Activated T-cell treated with anti-CD3 and anti-CD28 coated beads, Interleukin-2, amount 50 U/mL, for 72 hours (primary cell): ENCODE data around the gene SLIT1. TPM values are rescaled to one million over a fixed set of nuclear protein-coding genes. Genes with fewer than 3 reads are reported as not detected.

Experiments
- ATAC-seq, 2 donors: fragments of 150-1000 bp; cut with Tn5 transposase; replicated peaks in 1 of 2; 2 replicates each; pipeline ENCODE4 v1.10.0; 2021; ENCODE audit warnings: moderate library complexity in 2 of 2, mild to moderate bottlenecking in 1 of 2
- DNase-seq, 2 donors: peaks; one replicate each; pipeline ENCODE4 v3.0.0; 2021 to 2022; ENCODE audit warnings: mixed read lengths in 1 of 2
- H3K27ac Mint-ChIP-seq: one replicate; pipeline ENCODE4 v1.8.0; 2022; ENCODE audit warnings: mild to moderate bottlenecking, moderate library complexity, mixed read lengths
- H3K27me3 Mint-ChIP-seq: one replicate; pipeline ENCODE4 v1.8.0; 2022; ENCODE audit warnings: low read depth, mixed read lengths
- H3K36me3 Mint-ChIP-seq, 2 donors: one replicate each; pipeline ENCODE4 v1.8.0; 2022; ENCODE audit warnings: mixed read lengths in 2 of 2, mild to moderate bottlenecking in 1 of 2; ENCODE audit not compliant: insufficient read depth in 2 of 2
- H3K4me1 Mint-ChIP-seq: one replicate; pipeline ENCODE4 v1.8.0; 2022; ENCODE audit warnings: low read depth, mixed read lengths
- H3K4me3 Mint-ChIP-seq, 2 donors: one replicate each; pipeline ENCODE4 v1.8.0; 2022; ENCODE audit warnings: mild to moderate bottlenecking in 2 of 2, mixed read lengths in 2 of 2, moderate library complexity in 2 of 2
- H3K9me3 Mint-ChIP-seq, 2 donors: one replicate each; pipeline ENCODE4 v1.8.0; 2022; ENCODE audit warnings: mixed read lengths in 2 of 2
- total RNA-seq, 2 donors: library from RNA; stranded (reverse); gene quantifications; one replicate each; pipeline ENCODE4 v1.2.3, GENCODE V29; 2022

Gene SLIT1
- total RNA-seq, 2 donors from 2014 or later, result 0.65 to 1.3 TPM

DNA sequence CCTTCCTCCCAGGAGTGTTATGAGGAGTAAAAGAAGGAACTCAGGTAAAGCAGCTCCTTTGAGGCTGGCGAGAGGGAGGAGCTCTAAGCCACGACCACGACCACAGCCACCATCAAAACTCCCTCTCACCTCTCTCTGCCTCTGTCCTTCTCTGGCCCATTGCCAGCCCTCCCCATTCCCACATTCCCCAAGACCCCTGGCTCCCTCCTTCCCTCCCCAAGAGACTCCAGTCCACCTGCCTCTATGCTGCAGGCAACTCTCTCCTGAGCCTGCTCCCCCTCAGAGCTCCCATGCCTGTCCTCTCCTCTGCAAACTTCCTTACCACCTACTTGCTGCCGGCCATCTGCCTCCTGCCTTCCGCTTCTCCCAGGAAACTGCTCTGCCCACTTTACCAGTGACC, 9.5 kb downstream of the SLIT1 start:
- no peak overlapping the region for H3K4me3 Mint-ChIP-seq

GRCh38 chr10:97175586-97175985, 10.2 kb downstream of the SLIT1 start:
- H3K4me3 Mint-ChIP-seq, result no peak overlapping the region
- ATAC-seq (no peak), DNase-seq (no peak)
- no peak overlapping the region for H3K27ac Mint-ChIP-seq
- H3K4me1 Mint-ChIP-seq, result no peaks in the 10 kb centered on the region
- H3K27me3 Mint-ChIP-seq, result peaks cover 21% of the 10 kb centered on the region
- no peaks in the 10 kb centered on the region for H3K9me3 Mint-ChIP-seq
- H3K36me3 Mint-ChIP-seq, result no peaks in the 10 kb centered on the region

More for the DNA sequence above, 9.5 kb downstream of the SLIT1 start:
- ATAC-seq (no peak), DNase-seq (no peak)
- no peaks in the 10 kb centered on the region for H3K36me3 Mint-ChIP-seq
- H3K4me1 Mint-ChIP-seq, result no peaks in the 10 kb centered on the region
- no peak overlapping the region for H3K27ac Mint-ChIP-seq
- H3K9me3 Mint-ChIP-seq, result no peaks in the 10 kb centered on the region
- peaks cover 19% of the 10 kb centered on the region for H3K27me3 Mint-ChIP-seq

- H3K27me3 Mint-ChIP-seq, result peaks cover 21% of the 10 kb centered on the region
- H3K4me3 Mint-ChIP-seq, result no peak overlapping the region
- ATAC-seq (peak in 1 of 2 donors; percentile 60), DNase-seq (no peak)
- H3K9me3 Mint-ChIP-seq, result no peaks in the 10 kb centered on the region
- H3K36me3 Mint-ChIP-seq, result no peaks in the 10 kb centered on the region
- no peak overlapping the region for H3K27ac Mint-ChIP-seq
- H3K4me1 Mint-ChIP-seq, result no peaks in the 10 kb centered on the region
Observed at GRCh38 chr10:97174941-97175340, 10.8 kb downstream of the SLIT1 start.

DNA sequence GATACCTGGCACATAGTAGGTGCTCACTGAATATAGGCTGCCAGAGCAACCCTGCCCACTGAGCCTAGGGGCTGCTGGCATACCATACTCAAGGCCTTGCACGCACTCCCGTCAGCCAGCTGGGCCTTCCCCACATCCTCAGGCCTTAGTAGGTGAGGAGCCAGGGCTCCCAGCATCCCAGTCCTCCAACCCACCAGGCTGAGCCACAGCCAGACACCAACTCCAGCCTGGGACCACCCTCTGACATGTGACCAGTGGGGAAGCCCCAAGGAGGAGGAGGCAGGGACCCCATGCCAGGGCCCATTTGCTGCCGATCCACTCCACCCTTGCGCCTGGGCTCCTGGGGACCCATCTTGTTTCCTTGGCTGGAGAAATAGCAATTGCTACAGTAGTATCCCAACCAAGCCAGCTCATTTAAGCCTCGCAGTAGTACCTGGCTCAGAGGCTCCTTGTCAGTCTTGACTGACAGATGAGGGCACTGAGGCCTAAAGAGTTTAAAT, 11.4 kb downstream of the SLIT1 start:
- DNase-seq, result no peak
- Mint-ChIP-seq H3K27me3 (peaks cover 24% of the 10 kb centered on the region), H3K4me1 (no peaks in the 10 kb centered on the region), H3K36me3 (no peaks in the 10 kb centered on the region), H3K27ac (no peak overlapping the region), H3K4me3 (no peak overlapping the region), H3K9me3 (no peaks in the 10 kb centered on the region)
- no peak for ATAC-seq

DNA sequence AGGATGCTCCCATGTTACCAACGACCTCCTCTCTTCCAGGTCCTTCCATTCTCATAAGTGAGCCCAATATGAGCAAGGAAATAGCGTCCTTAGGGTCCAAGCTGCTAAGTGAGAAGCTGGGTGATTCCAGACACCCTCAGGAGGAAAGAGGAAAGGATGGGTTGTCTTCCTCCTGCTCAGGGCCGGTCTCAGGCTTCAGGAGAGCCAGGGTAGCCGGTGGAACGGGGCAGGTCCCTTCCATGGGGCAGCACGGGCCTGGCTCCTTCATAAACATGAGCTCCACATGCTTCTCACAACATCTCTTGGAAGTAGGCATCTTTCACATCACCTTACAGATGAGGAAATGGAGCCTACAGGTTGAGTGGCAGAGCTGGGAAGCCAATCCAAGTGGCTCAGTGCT, 12.7 kb downstream of the SLIT1 start:
- Mint-ChIP-seq H3K4me3 (no peak overlapping the region), H3K9me3 (no peaks in the 10 kb centered on the region), H3K4me1 (no peaks in the 10 kb centered on the region), H3K36me3 (no peaks in the 10 kb centered on the region), H3K27me3 (peaks cover 30% of the 10 kb centered on the region), H3K27ac (no peak overlapping the region)
- ATAC-seq, result no peak
- DNase-seq, result no peak

GRCh38 chr10:97171001-97171400, 14.8 kb downstream of the SLIT1 start:
- H3K4me3 Mint-ChIP-seq, result no peak overlapping the region
- H3K9me3 Mint-ChIP-seq, result no peaks in the 10 kb centered on the region
- ATAC-seq (no peak), DNase-seq (no peak)
- no peaks in the 10 kb centered on the region for H3K4me1 Mint-ChIP-seq
- peaks cover 30% of the 10 kb centered on the region for H3K27me3 Mint-ChIP-seq
- H3K36me3 Mint-ChIP-seq, result no peaks in the 10 kb centered on the region
- no peak overlapping the region for H3K27ac Mint-ChIP-seq

GRCh38 chr10:97169911-97170693, 15.7 kb downstream of the SLIT1 start:
- no peak for ATAC-seq
- Mint-ChIP-seq H3K4me1 (no peaks in the 10 kb centered on the region), H3K9me3 (no peaks in the 10 kb centered on the region), H3K36me3 (no peaks in the 10 kb centered on the region), H3K27ac (no peak overlapping the region), H3K4me3 (no peak overlapping the region), H3K27me3 (peaks cover 30% of the 10 kb centered on the region)
- no peak for DNase-seq

DNA sequence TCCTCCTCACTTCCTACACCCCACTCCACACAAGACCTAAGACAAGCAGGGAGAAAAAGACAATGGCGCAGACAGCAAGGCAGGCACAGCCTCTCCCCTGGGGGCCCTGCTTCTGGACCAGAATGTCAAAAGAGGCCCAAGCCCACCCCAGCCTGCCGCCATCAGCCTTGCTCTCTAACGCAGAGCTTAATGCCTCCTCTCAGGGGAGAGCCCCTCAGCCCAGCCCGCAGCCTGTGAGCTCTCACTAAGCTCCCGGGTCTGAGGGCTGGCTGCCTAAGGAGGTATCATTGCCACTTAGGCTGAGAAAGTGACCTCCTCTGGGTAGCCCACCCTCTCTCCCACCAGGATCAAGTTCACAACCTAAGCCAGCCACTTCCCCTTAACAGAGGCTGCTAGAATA, 16.7 kb downstream of the SLIT1 start:
- Mint-ChIP-seq H3K4me1 (no peaks in the 10 kb centered on the region), H3K27me3 (peaks cover 30% of the 10 kb centered on the region), H3K36me3 (no peaks in the 10 kb centered on the region), H3K27ac (no peak overlapping the region), H3K9me3 (no peaks in the 10 kb centered on the region), H3K4me3 (no peak overlapping the region)
- DNase-seq, result no peak
- no peak for ATAC-seq

- Mint-ChIP-seq H3K27me3 (peaks cover 30% of the 10 kb centered on the region), H3K27ac (no peak overlapping the region), H3K4me3 (no peak overlapping the region), H3K9me3 (no peaks in the 10 kb centered on the region), H3K36me3 (no peaks in the 10 kb centered on the region), H3K4me1 (no peaks in the 10 kb centered on the region)
- ATAC-seq, result no peak
- DNase-seq, result no peak
Observed at GRCh38 chr10:97168645-97169044, 17.1 kb downstream of the SLIT1 start.

DNA sequence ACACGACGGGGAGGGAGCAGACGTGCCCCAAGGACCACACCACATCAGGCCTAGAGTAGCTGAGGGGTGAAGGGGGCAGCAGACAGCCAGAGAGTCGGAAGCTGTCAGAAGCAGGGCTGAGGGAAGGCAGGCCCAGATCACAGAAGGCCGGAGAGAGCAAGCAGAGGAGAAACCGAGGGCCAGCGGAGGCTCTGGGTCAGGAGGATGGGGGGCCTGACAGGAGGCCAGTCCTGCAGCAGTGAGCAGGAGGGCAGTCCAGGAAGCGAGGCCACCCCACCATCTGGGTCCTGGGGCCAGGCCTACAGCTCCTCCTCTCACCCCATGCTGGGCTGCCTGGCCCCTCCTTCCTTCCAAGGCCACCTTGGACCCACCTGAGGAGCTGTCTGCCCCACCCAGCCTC, 20.3 kb downstream of the SLIT1 start:
- Mint-ChIP-seq H3K36me3 (no peaks in the 10 kb centered on the region), H3K27ac (no peak overlapping the region)
- no peak for DNase-seq

GRCh38 chr10:97163781-97164501, 21.8 kb downstream of the SLIT1 start:
- Mint-ChIP-seq H3K36me3 (no peaks in the 10 kb centered on the region), H3K9me3 (no peaks in the 10 kb centered on the region), H3K27me3 (peaks cover 4% of the 10 kb centered on the region), H3K4me1 (no peaks in the 10 kb centered on the region), H3K27ac (no peak overlapping the region), H3K4me3 (no peak overlapping the region)
- no peak for ATAC-seq
- no peak for DNase-seq

More for the DNA sequence above, 20.3 kb downstream of the SLIT1 start:
- H3K4me1 Mint-ChIP-seq, result no peaks in the 10 kb centered on the region
- H3K4me3 Mint-ChIP-seq, result no peak overlapping the region
- H3K27me3 Mint-ChIP-seq, result peaks cover 15% of the 10 kb centered on the region
- no peak for ATAC-seq
- H3K9me3 Mint-ChIP-seq, result no peaks in the 10 kb centered on the region

DNA sequence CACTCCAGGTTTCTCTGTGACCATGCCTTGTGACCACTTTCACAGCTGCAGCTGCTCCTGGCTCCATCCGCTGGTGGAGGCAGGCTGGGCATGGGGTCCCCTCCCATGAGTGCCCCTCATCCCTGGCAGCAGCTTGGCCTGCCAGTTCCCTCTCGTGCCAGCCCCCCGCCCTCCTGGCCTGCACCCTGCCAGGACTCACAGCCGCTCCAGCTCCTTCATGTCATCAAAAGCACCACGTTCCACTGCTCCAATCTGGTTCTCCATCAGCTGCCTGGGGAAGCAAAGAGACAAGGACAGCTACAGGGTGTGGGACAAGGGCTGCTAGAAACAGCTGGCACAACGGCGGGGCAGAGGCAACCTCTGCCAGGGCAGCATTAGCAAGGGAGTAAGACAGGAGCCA, 22.6 kb downstream of the SLIT1 start:
- Mint-ChIP-seq H3K9me3 (no peaks in the 10 kb centered on the region), H3K27ac (no peak overlapping the region), H3K36me3 (no peaks in the 10 kb centered on the region), H3K4me1 (no peaks in the 10 kb centered on the region), H3K27me3 (no peaks in the 10 kb centered on the region), H3K4me3 (no peak overlapping the region)
- no peak for DNase-seq
- ATAC-seq, result no peak

- ATAC-seq (peak in 1 of 2 donors; percentile 18), DNase-seq (no peak)
- Mint-ChIP-seq H3K27me3 (no peaks in the 10 kb centered on the region), H3K27ac (no peak overlapping the region), H3K9me3 (no peaks in the 10 kb centered on the region), H3K4me1 (no peaks in the 10 kb centered on the region), H3K4me3 (no peak overlapping the region), H3K36me3 (no peaks in the 10 kb centered on the region)
Observed at GRCh38 chr10:97159646-97160305, 26.0 kb downstream of the SLIT1 start.
